GM18868 (cell line): Measurements from ENCODE around the gene VTI1B.
"Not testable (repeated sequence)": the region's sequence is repeated elsewhere in the genome, so short reads cannot be mapped to it uniquely, and the experiment has no call there.

ENCODE experiments used
- ATAC-seq: cut with Tn5 transposase; IDR thresholded peaks from one replicate; pipeline ENCODE4 v1.9.1; 2021; ENCODE audit warnings: mild to moderate bottlenecking, moderate library complexity; ENCODE audit not compliant: unreplicated experiment

VTI1B gene

GRCh38 chr14:67633451-67634147 lies 40.8 kb downstream of the VTI1B start:
- ATAC-seq = no peak

- no peak for ATAC-seq
Observed at GRCh38 chr14:67630938-67631337, 43.5 kb downstream of the VTI1B start.

- no peak for ATAC-seq
Observed at GRCh38 chr14:67630186-67630585, 44.2 kb downstream of the VTI1B start.

- ATAC-seq = no peak
Observed at GRCh38 chr14:67627519-67627918, 46.9 kb downstream of the VTI1B start.

- not testable (repeated sequence) for ATAC-seq
Observed at GRCh38 chr14:67626131-67626530, 48.3 kb downstream of the VTI1B start.

- ATAC-seq = no peak
Observed at GRCh38 chr14:67623114-67623513, 51.3 kb downstream of the VTI1B start.

GRCh38 chr14:67622675-67623074 lies 51.8 kb downstream of the VTI1B start:
- no peak for ATAC-seq

- no peak for ATAC-seq
Observed at GRCh38 chr14:67620217-67620785, 54.1 kb downstream of the VTI1B start.

GRCh38 chr14:67619446-67620216 lies 54.8 kb downstream of the VTI1B start, which contains the start of gene ARG2:
ARG2 (plus strand) TSS chr14:67619920; CDS start chr14:67619978, 58 bp downstream.
- ATAC-seq = peak; percentile 91

- peak; percentile 38 for ATAC-seq
Observed at GRCh38 chr14:67618617-67619063, 55.8 kb downstream of the VTI1B start.

- no peak for ATAC-seq
Observed at GRCh38 chr14:67610491-67610890, 63.9 kb downstream of the VTI1B start.

GRCh38 chr14:67609642-67610310 lies 64.7 kb downstream of the VTI1B start:
- ATAC-seq = no peak

GRCh38 chr14:67607646-67608045 lies 66.8 kb downstream of the VTI1B start:
- ATAC-seq = no peak

GRCh38 chr14:67602995-67603545 lies 71.4 kb downstream of the VTI1B start:
- peak; percentile 69 for ATAC-seq

GRCh38 chr14:67602076-67602475 lies 72.4 kb downstream of the VTI1B start:
- ATAC-seq = no peak

GRCh38 chr14:67600562-67600974 lies 73.9 kb downstream of the VTI1B start:
- ATAC-seq = not testable (repeated sequence)

- ATAC-seq = peak; percentile 91
Observed at GRCh38 chr14:67599698-67600561, 74.5 kb downstream of the VTI1B start, which contains the start of gene PIGH. PIGH (minus strand) TSS chr14:67600268; CDS start chr14:67600203, 65 bp downstream.
